ENCODE data around the gene ACTN4.

Gene ACTN4

GRCh38 chr19:38614289-38614688 lies 33.2 kb upstream of the ACTN4 start:
- H3K27me3 ChIP-seq (ENCODE audit: low read depth, low read length) = no peaks in the 10 kb centered on the region
- H2AFZ ChIP-seq (ENCODE audit: low read depth, low read length) = no peak overlapping the region
- H3K27ac ChIP-seq (ENCODE audit: low read length) = no peak overlapping the region
- H3K4me1 ChIP-seq (ENCODE audit: low read length) = peaks cover 15% of the 10 kb centered on the region
- peaks cover 49% of the 10 kb centered on the region for H3K36me3 ChIP-seq (replicated peaks; ENCODE audit: low read depth, low read length)
- no peak overlapping the region for H3K9ac ChIP-seq (ENCODE audit: low read length)
- H3K9me3 ChIP-seq (ENCODE audit: insufficient read depth, low read length) = no peaks in the 10 kb centered on the region
- H3K79me2 ChIP-seq (ENCODE audit: low read length) = peaks cover 41% of the 10 kb centered on the region
- TF ChIP-seq CTCF (IDR thresholded peaks at IDR 0.05; ENCODE audit: low read depth, low read length) = no peak
- no peak for TF ChIP-seq EZH2phosphoT487 (IDR thresholded peaks at IDR 0.05; ENCODE audit: low read depth)
- H4K20me1 ChIP-seq (ENCODE audit: insufficient read depth, low read length) = peaks cover 4% of the 10 kb centered on the region; the same call in 1 of the 2 replicates
- no peak overlapping the region for H3K4me2 ChIP-seq (ENCODE audit: low read length)
- no peak overlapping the region for H3K4me3 ChIP-seq (ENCODE audit: low read length)

- peaks cover 44% of the 10 kb centered on the region for H3K36me3 ChIP-seq (replicated peaks; ENCODE audit: low read depth, low read length)
- no peak overlapping the region for H3K4me2 ChIP-seq (ENCODE audit: low read length)
- TF ChIP-seq EZH2phosphoT487 (IDR thresholded peaks at IDR 0.05; ENCODE audit: low read depth) (no peak), CTCF (IDR thresholded peaks at IDR 0.05; ENCODE audit: low read depth, low read length) (no peak)
- H4K20me1 ChIP-seq (ENCODE audit: insufficient read depth, low read length) = peaks cover 4% of the 10 kb centered on the region; the same call in 1 of the 2 replicates
- H3K4me1 ChIP-seq (ENCODE audit: low read length) = peaks cover 20% of the 10 kb centered on the region
- no peak overlapping the region for H3K4me3 ChIP-seq (ENCODE audit: low read length)
- H3K9ac ChIP-seq (ENCODE audit: low read length) = no peak overlapping the region
- no peak overlapping the region for H3K27ac ChIP-seq (ENCODE audit: low read length)
- no peaks in the 10 kb centered on the region for H3K9me3 ChIP-seq (ENCODE audit: insufficient read depth, low read length)
- no peak overlapping the region for H2AFZ ChIP-seq (ENCODE audit: low read depth, low read length)
- H3K79me2 ChIP-seq (ENCODE audit: low read length) = peaks cover 49% of the 10 kb centered on the region
- H3K27me3 ChIP-seq (ENCODE audit: low read depth, low read length) = no peaks in the 10 kb centered on the region
Observed at GRCh38 chr19:38615007-38615581, 32.4 kb upstream of the ACTN4 start.

- H3K4me1 ChIP-seq (ENCODE audit: low read length) = peaks cover 23% of the 10 kb centered on the region
- peaks cover 58% of the 10 kb centered on the region for H3K79me2 ChIP-seq (ENCODE audit: low read length)
- peak overlapping the region; percentile 85 for H3K4me3 ChIP-seq (ENCODE audit: low read length)
- H3K36me3 ChIP-seq (replicated peaks; ENCODE audit: low read depth, low read length) = peaks cover 40% of the 10 kb centered on the region
- no peaks in the 10 kb centered on the region for H3K27me3 ChIP-seq (ENCODE audit: low read depth, low read length)
- H3K27ac ChIP-seq (ENCODE audit: low read length) = peak overlapping the region; percentile 93
- H3K9me3 ChIP-seq (ENCODE audit: insufficient read depth, low read length) = no peaks in the 10 kb centered on the region
- peak overlapping the region; percentile 97 for H3K9ac ChIP-seq (ENCODE audit: low read length)
- H2AFZ ChIP-seq (ENCODE audit: low read depth, low read length) = no peak overlapping the region
- TF ChIP-seq EZH2phosphoT487 (IDR thresholded peaks at IDR 0.05; ENCODE audit: low read depth) = no peak
- peak overlapping the region; percentile 99 for H3K4me2 ChIP-seq (ENCODE audit: low read length)
- H4K20me1 ChIP-seq (ENCODE audit: insufficient read depth, low read length) = peaks cover 4% of the 10 kb centered on the region; the same call in 1 of the 2 replicates
Observed at GRCh38 chr19:38616265-38616664, 31.2 kb upstream of the ACTN4 start.

GRCh38 chr19:38617283-38617763 lies 30.1 kb upstream of the ACTN4 start:
- TF ChIP-seq CTCF (IDR thresholded peaks at IDR 0.05; ENCODE audit: low read depth, low read length) = no peak
- no peak for TF ChIP-seq EZH2phosphoT487 (IDR thresholded peaks at IDR 0.05; ENCODE audit: low read depth)
- peaks cover 4% of the 10 kb centered on the region; the same call in 1 of the 2 replicates for H4K20me1 ChIP-seq (ENCODE audit: insufficient read depth, low read length)
- peaks cover 23% of the 10 kb centered on the region for H3K4me1 ChIP-seq (ENCODE audit: low read length)
- H3K27ac ChIP-seq (ENCODE audit: low read length) = peak overlapping the region; percentile 93
- peaks cover 61% of the 10 kb centered on the region for H3K79me2 ChIP-seq (ENCODE audit: low read length)
- no peaks in the 10 kb centered on the region for H3K27me3 ChIP-seq (ENCODE audit: low read depth, low read length)
- H3K4me3 ChIP-seq (ENCODE audit: low read length) = peak overlapping the region; percentile 85
- H3K9ac ChIP-seq (ENCODE audit: low read length) = peak overlapping the region; percentile 97
- H3K9me3 ChIP-seq (ENCODE audit: insufficient read depth, low read length) = no peaks in the 10 kb centered on the region
- H3K4me2 ChIP-seq (ENCODE audit: low read length) = peak overlapping the region; percentile 99
- H2AFZ ChIP-seq (ENCODE audit: low read depth, low read length) = no peak overlapping the region; the same call in 1 of the 2 replicates
- peaks cover 41% of the 10 kb centered on the region for H3K36me3 ChIP-seq (replicated peaks; ENCODE audit: low read depth, low read length)

All from OCI-LY3 (cell line).